PFSK-1 (cell line): Measurements from ENCODE around the gene MSI2.

ENCODE experiments used
- POLR2AphosphoS5 ChIP-seq: IDR thresholded peaks from 2 replicates; pipeline ENCODE4 v1.6.1; 2012; ENCODE audit warnings: low read depth, mild to moderate bottlenecking, control low read depth, low read length, moderate library complexity
- SIN3A ChIP-seq: IDR thresholded peaks from 2 replicates; pipeline ENCODE4 v1.6.1; 2012; ENCODE audit warnings: mild to moderate bottlenecking, low read length, moderate library complexity, borderline replicate concordance; ENCODE audit not compliant: insufficient read depth
- TAF1 ChIP-seq: IDR thresholded peaks from 2 replicates; pipeline ENCODE4 v1.6.1; 2012; ENCODE audit warnings: low read length, control low read depth, borderline replicate concordance; ENCODE audit not compliant: insufficient read depth

GRCh38 chr17:57490890-57491289, 234.6 kb downstream of the MSI2 start:
- TF ChIP-seq TAF1 = no peak
- no peak for TF ChIP-seq SIN3A
- no peak for TF ChIP-seq POLR2AphosphoS5
